OCI-LY7 (cell line): Measurements from ENCODE around the gene BORCS8.

Source experiments
- CTCF ChIP-seq: fragments of 200-600 bp; sonication (generic); conservative IDR thresholded peaks from 2 replicates; pipeline ENCODE4 v1.5.1; 2014; ENCODE audit warnings: mild to moderate bottlenecking, antibody characterized with exemption, low read length, moderate library complexity, mixed read lengths
- EZH2phosphoT487 ChIP-seq: fragments of 200-600 bp; sonication (generic); IDR thresholded peaks from 2 replicates; pipeline ENCODE4 v1.6.1; 2018; ENCODE audit warnings: low read depth, borderline replicate concordance, mild to moderate bottlenecking, mixed run types, antibody characterized with exemption, low read length, moderate library complexity, mixed read lengths

GRCh38 chr19:19169236-19170052 is 22.5 kb downstream of the BORCS8 start:
- TF ChIP-seq CTCF (no peak), EZH2phosphoT487 (no peak)
